Caco-2 (cell line): ENCODE data around the gene CACNA1B. TPM values are rescaled to one million over a fixed set of nuclear protein-coding genes. Genes with fewer than 3 reads are reported as not detected.
A peak's percentile ranks its signal among the peaks of the same experiment; 100 is the strongest.
"Not testable (repeated sequence)": the region's sequence is repeated elsewhere in the genome, so short reads cannot be mapped to it uniquely, and the experiment has no call there.

ENCODE experiments used
- BruUV-seq: library from RNA; stranded (reverse); fragments of 400-500 nt; replicated peaks from 2 replicates; lab custom pipeline; 2021; lab: Mats Ljungman, UMichigan
- CTCF ChIA-PET: fragments of 300-600 bp; sonication (Branson Sonifier 250); formaldehyde crosslinking; loops from one replicate; lab custom pipeline; 2022; ENCODE audit warnings: antibody characterized with exemption; lab: Charles Lee
- POLR2A ChIA-PET: fragments of 300-600 bp; sonication (Branson Sonifier 250); formaldehyde crosslinking; loops from one replicate; lab custom pipeline; 2022; ENCODE audit warnings: antibody characterized with exemption; lab: Charles Lee
- DNase-seq, 2 experiments: peaks; one replicate each; pipeline versions ENCODE4 v3.0.0 to v3.0.0-alpha.2; 2020 to 2022
- H3K27me3 ChIP-seq: replicated peaks from 2 replicates; pipeline ENCODE4 v1.6.0; 2011; ENCODE audit warnings: low read length; ENCODE audit not compliant: control insufficient read depth, insufficient read depth
- H3K36me3 ChIP-seq: 2 replicates; pipeline ENCODE4 v1.5.1; 2011; ENCODE audit warnings: low read length; ENCODE audit not compliant: control insufficient read depth, insufficient read depth
- H3K4me1 ChIP-seq: fragments of 250-450 bp; sonication (Bioruptor Pico); 2 replicates; pipeline ENCODE4 v1.5.1; 2020; ENCODE audit warnings: mild to moderate bottlenecking
- H3K4me3 ChIP-seq: 2 replicates; pipeline ENCODE4 v1.5.1; 2011; ENCODE audit warnings: low read depth, mild to moderate bottlenecking, control low read depth, low read length
- H3K9me3 ChIP-seq: fragments of 250-450 bp; sonication (Bioruptor Pico); 2 replicates; pipeline ENCODE4 v1.5.1; 2020; ENCODE audit warnings: mild to moderate bottlenecking, moderate library complexity
- H3K27ac Mint-ChIP-seq: one replicate; pipeline ENCODE4 v1.8.0; 2022; ENCODE audit warnings: mixed read lengths; ENCODE audit not compliant: unreplicated experiment
- H3K27me3 Mint-ChIP-seq: one replicate; pipeline ENCODE4 v1.8.0; 2022; ENCODE audit warnings: mixed read lengths; ENCODE audit not compliant: insufficient read depth, unreplicated experiment
- H3K36me3 Mint-ChIP-seq: one replicate; pipeline ENCODE4 v1.8.0; 2022; ENCODE audit warnings: mild to moderate bottlenecking, mixed read lengths; ENCODE audit not compliant: insufficient read depth, unreplicated experiment
- H3K4me1 Mint-ChIP-seq: one replicate; pipeline ENCODE4 v1.8.0; 2022; ENCODE audit warnings: low read depth, mixed read lengths; ENCODE audit not compliant: unreplicated experiment
- H3K4me3 Mint-ChIP-seq: one replicate; pipeline ENCODE4 v1.8.0; 2022; ENCODE audit warnings: mild to moderate bottlenecking, moderate library complexity, mixed read lengths; ENCODE audit not compliant: unreplicated experiment
- H3K9me3 Mint-ChIP-seq: one replicate; pipeline ENCODE4 v1.8.0; 2022; ENCODE audit warnings: mixed read lengths; ENCODE audit not compliant: unreplicated experiment
- intact Hi-C: fragments of 100-400 bp; cut with micrococcal nuclease; formaldehyde crosslinking; loops from one replicate; pipeline ENCODE4 v1.10.0; 2022; ENCODE audit not compliant: unreplicated experiment
- total RNA-seq: library from RNA; stranded (reverse); gene quantifications from 2 replicates; pipeline ENCODE4 v1.2.3, GENCODE V29; 2022
- TF ChIP-seq, protein P1 (sequence below), 2 experiments: fragments of 200-600 bp in 1 of 2; IDR thresholded peaks; 1 replicate in 1 of 2; 2 replicates in 1 of 2; pipeline versions ENCODE4 v1.5.1 to v1.8.0; 2011 to 2022; ENCODE audit warnings: antibody characterized with exemption in 1 of 2, control low read depth in 1 of 2, inconsistent platforms in 1 of 2, low read depth in 1 of 2, low read length in 1 of 2, mild to moderate bottlenecking in 1 of 2, moderate library complexity in 1 of 2; ENCODE audit not compliant: insufficient read depth in 1 of 2, severe bottlenecking in 1 of 2, unreplicated experiment in 1 of 2

The CACNA1B gene
- total RNA-seq, 1 experiment from 2014 or later: 0.11 TPM

- TF ChIP-seq, protein P1, sequence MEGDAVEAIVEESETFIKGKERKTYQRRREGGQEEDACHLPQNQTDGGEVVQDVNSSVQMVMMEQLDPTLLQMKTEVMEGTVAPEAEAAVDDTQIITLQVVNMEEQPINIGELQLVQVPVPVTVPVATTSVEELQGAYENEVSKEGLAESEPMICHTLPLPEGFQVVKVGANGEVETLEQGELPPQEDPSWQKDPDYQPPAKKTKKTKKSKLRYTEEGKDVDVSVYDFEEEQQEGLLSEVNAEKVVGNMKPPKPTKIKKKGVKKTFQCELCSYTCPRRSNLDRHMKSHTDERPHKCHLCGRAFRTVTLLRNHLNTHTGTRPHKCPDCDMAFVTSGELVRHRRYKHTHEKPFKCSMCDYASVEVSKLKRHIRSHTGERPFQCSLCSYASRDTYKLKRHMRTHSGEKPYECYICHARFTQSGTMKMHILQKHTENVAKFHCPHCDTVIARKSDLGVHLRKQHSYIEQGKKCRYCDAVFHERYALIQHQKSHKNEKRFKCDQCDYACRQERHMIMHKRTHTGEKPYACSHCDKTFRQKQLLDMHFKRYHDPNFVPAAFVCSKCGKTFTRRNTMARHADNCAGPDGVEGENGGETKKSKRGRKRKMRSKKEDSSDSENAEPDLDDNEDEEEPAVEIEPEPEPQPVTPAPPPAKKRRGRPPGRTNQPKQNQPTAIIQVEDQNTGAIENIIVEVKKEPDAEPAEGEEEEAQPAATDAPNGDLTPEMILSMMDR (IDR thresholded peaks at IDR 0.05; ENCODE audit: insufficient read depth in 1 of 2, low read depth in 1 of 2, low read length in 1 of 2, severe bottlenecking in 1 of 2, unreplicated experiment in 1 of 2): no peak
- Histone ChIP-seq H3K4me1 (no peaks in the 10 kb centered on the region), H3K4me3 (no peak overlapping the region), H3K36me3 (no peaks in the 10 kb centered on the region), H3K9me3 (no peaks in the 10 kb centered on the region), H3K27me3 (no peaks in the 10 kb centered on the region)
- Mint-ChIP-seq H3K36me3 (no peaks in the 10 kb centered on the region), H3K4me1 (no peaks in the 10 kb centered on the region), H3K4me3 (no peak overlapping the region), H3K27ac (no peak overlapping the region), H3K9me3 (no peaks in the 10 kb centered on the region), H3K27me3 (no peaks in the 10 kb centered on the region)
- intact Hi-C loops: no loop called here
- no TSS peak for BruUV-seq
- no peak for DNase-seq
- CTCF ChIA-PET: no interaction called here
- POLR2A ChIA-PET: no interaction called here
These were observed 139.6 kb downstream of the CACNA1B start for GRCh38 chr9:138017200-138017599.

- H3K36me3 ChIP-seq, H3K9me3 ChIP-seq, H3K4me1 Mint-ChIP-seq, H3K27me3 Mint-ChIP-seq, H3K4me3 Mint-ChIP-seq, POLR2A ChIA-PET, H3K9me3 Mint-ChIP-seq, H3K4me3 ChIP-seq, DNase-seq, BruUV-seq, CTCF ChIA-PET, H3K4me1 ChIP-seq, H3K27ac Mint-ChIP-seq, H3K27me3 ChIP-seq, intact Hi-C loops, H3K36me3 Mint-ChIP-seq: not testable (repeated sequence)
These were observed 141.9 kb downstream of the CACNA1B start for GRCh38 chr9:138019514-138019913.

- ChIA-PET CTCF (no interaction called here), POLR2A (no interaction called here)
- Histone ChIP-seq H3K36me3 (no peaks in the 10 kb centered on the region), H3K4me1 (peaks cover 4% of the 10 kb centered on the region; the same call in 1 of the 2 replicates), H3K4me3 (no peak overlapping the region), H3K9me3 (no peaks in the 10 kb centered on the region), H3K27me3 (peaks cover 1% of the 10 kb centered on the region)
- Mint-ChIP-seq H3K27me3 (peaks cover 4% of the 10 kb centered on the region), H3K9me3 (no peaks in the 10 kb centered on the region), H3K27ac (no peak overlapping the region), H3K36me3 (no peaks in the 10 kb centered on the region), H3K4me1 (no peaks in the 10 kb centered on the region), H3K4me3 (no peak overlapping the region)
- peak in 1 of 2 experiments; percentile 33 for DNase-seq
- intact Hi-C loops: no loop called here
- TF ChIP-seq, protein P1 (IDR thresholded peaks at IDR 0.05; ENCODE audit: insufficient read depth in 1 of 2, low read depth in 1 of 2, low read length in 1 of 2, severe bottlenecking in 1 of 2, unreplicated experiment in 1 of 2): no peak
- no TSS peak for BruUV-seq
These were observed 142.7 kb downstream of the CACNA1B start for GRCh38 chr9:138020120-138020794.
